ENCODE results near the gene STXBP2.
A peak's percentile ranks its signal among the peaks of the same experiment; 100 is the strongest.

- TF ChIP-seq POLR2A (IDR thresholded peaks at IDR 0.05) (no peak), CTCF (IDR thresholded peaks at IDR 0.05) (peak; percentile 14 to 62 (median 32))
These were observed 44.6 kb downstream of the STXBP2 start for GRCh38 chr19:7681340-7682174.

Measured in uterus (tissue), 2 donors.